Uterus (tissue), 2 donors: ENCODE data around the gene TMED5.

Experiments used
- POLR2A ChIP-seq, 2 donors: fragments of 450-650 bp; IDR thresholded peaks; one replicate each; pipeline ENCODE4 v1.6.1; 2016; ENCODE audit warnings: antibody characterized with exemption in 2 of 2, mild to moderate bottlenecking in 1 of 2, moderate library complexity in 1 of 2
- TF ChIP-seq, protein P1 (sequence below), 4 experiments: fragments of 200-600 bp in 2 of 4; fragments of 450-650 bp in 2 of 4; sonication (generic) in 2 of 4; IDR thresholded peaks; one replicate each; pipeline ENCODE4 v1.5.1; 2016 to 2019; ENCODE audit warnings: antibody characterized with exemption in 4 of 4, mild to moderate bottlenecking in 2 of 4, moderate library complexity in 1 of 4

DNA sequence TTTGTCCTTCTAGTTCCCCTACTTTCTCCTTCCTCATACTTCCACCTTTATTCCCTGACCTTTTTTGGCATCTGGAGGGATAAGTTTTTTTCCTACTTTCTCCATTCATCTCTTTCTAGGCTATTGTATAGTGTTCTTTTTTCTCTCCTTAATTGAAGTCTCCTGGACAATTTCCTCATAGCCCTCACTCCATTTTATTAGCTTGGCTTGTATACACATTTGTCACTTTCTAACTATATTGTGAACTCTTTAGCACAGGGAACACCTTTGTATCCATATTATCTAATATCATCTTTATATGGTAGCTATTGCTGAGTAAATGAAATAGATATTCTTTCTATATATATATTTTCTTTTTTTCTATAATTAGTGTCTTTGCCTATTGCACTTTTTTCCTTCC is 47.6 kb downstream of the TMED5 start:
- TF ChIP-seq, protein P1, sequence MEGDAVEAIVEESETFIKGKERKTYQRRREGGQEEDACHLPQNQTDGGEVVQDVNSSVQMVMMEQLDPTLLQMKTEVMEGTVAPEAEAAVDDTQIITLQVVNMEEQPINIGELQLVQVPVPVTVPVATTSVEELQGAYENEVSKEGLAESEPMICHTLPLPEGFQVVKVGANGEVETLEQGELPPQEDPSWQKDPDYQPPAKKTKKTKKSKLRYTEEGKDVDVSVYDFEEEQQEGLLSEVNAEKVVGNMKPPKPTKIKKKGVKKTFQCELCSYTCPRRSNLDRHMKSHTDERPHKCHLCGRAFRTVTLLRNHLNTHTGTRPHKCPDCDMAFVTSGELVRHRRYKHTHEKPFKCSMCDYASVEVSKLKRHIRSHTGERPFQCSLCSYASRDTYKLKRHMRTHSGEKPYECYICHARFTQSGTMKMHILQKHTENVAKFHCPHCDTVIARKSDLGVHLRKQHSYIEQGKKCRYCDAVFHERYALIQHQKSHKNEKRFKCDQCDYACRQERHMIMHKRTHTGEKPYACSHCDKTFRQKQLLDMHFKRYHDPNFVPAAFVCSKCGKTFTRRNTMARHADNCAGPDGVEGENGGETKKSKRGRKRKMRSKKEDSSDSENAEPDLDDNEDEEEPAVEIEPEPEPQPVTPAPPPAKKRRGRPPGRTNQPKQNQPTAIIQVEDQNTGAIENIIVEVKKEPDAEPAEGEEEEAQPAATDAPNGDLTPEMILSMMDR (IDR thresholded peaks at IDR 0.05), result no peak
- TF ChIP-seq POLR2A (IDR thresholded peaks at IDR 0.05), result no peak
